OCI-M2 (cell line): ENCODE data around the gene SMYD3.

Experiments
- DNase-seq: peaks from one replicate; lab custom pipeline; 2025; ENCODE audit not compliant: unreplicated experiment; lab: John Stamatoyannopoulos, UW

The SMYD3 gene

DNA sequence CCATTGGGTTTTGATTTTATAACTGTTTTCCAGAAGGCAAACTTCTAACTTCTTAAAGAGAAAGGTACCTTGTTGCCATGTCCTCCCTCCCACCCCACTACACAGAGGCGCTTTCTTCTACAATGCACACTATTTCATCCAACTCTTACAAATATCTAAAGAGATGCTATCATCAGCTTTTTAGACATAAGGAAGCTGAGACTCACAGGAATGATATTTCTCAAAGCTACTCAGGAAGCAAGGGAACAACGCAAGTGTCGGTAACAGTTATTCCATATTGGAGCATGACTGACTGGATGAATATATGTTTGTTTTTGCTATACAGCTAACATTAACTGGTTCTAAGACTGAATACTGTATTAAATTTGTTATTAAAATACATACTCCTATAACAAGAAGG is 318.0 kb downstream of the SMYD3 start:
- no peak for DNase-seq

DNA sequence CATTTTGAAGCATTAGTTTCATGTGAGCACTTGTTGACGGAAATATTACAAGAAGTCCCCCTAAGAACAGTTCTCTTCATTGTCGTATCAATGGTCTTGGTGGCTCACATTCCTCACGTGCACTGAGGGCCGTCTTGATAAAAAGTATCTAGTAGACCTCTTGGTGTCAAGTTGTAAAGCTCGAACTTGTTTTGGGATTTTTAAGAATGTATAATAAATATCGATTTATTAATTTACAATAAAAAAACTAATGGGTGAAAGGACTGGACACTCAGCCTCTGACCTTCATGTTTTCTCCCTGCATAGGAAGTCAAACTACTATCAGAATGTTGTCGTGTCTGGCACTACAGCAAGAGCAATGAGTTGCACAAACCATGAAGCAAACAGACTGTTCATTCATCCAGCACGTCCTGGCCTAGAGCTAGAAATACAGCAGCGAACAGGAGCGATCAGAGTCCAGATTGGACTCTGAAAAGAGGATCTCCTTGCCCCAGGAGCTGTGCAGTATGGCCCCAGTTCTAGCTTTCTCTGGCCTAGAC is 319.2 kb downstream of the SMYD3 start:
- no peak for DNase-seq

- DNase-seq = no peak
These were observed 322.6 kb downstream of the SMYD3 start for GRCh38 chr1:246184503-246184902.

DNA sequence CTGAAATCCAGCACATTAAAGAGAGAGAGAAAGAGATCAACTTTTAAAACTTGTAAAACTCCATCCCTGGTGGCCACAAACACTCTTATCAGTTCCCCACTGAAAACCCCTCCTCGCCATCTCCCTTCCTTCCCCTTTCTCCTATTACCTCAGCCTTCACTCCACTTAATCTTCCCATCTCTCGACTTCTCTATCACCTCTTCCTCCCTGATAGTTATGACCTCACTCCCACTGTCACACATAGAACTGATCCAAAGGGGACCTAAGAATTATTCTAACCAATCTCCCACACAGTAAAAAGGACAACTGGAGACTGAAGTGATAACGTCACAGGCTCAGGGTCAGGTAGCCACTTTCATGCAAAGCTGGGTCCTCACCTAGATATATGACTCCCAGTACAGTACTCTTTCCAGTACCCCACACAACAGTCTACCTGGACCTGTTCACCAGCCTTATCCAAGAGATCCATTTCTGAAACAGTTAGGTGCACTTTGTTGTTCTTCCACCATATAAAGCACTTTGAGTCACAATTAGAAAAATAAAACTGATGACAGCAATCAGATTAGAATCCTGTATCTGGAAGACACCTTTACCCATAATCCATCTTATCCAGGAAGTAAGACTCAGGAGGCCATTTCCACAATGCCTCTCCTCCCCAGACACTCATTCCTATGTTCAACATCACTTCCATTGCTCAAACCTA is 324.8 kb downstream of the SMYD3 start:
- DNase-seq = no peak

- no peak for DNase-seq
These were observed 325.8 kb downstream of the SMYD3 start for GRCh38 chr1:246181241-246181640.

DNA sequence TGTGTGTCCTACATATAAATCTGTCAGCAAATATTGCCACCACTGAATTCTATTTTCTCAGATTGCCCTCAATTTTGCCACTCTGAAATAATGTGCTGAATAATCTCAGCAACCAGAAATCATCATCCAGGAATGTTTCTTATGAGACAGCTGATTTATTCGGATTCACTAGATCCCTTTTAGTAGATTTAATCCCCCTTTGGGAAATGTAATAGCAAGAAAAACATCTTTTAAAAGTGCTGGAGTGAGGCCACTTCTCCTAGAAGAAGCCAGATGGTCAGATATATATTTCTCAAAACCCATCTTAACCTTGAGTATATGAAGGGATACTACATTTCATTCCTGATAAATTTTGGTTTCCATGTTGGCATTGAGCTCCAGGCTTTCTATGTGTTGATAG is 327.7 kb downstream of the SMYD3 start:
- DNase-seq = no peak

GRCh38 chr1:246178717-246179311 is 328.3 kb downstream of the SMYD3 start:
- DNase-seq = no peak

DNA sequence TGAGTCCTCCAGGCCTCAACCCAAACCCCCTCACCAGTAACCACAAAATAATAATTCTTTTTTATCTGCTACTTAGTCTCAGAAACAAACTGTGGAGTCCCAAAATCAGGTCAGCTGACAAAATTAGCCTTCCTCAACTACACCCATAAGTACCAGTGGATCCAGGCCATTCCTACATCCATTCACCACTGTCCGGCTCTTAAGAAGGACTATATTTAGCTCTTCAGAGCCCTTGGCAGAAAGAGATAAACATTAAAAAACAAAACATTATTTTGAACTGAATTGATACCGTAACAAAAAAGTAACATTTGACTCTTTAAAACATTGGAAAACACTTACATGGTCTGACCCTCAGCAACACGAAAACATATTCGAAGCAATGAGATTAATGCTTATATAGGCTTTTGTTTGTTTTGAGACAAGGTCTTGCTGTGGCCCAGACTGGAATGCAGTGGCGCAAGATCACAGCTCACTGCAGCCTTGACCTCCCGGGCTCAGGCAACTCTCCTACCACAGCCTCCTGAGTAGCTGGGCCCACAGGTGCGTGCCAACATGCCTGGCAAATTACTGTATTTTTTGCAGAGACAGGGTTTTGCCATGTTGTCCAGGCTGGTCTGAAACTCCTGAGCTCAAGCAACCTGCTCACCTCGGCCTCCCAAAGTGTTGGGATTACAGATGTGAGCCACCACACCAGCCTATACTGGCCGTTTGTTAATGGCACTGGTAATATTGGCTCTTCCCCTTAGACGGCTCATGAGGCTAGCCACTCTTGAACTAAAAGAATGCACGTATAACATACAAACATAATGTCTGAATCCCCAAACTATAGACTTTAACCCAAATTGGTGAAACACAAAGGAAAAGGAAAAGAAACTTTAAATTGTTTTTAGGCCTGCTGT is 330.7 kb downstream of the SMYD3 start:
- no peak for DNase-seq

GRCh38 chr1:246170574-246171261 is 336.4 kb downstream of the SMYD3 start:
- no peak for DNase-seq

- no peak for DNase-seq
These were observed 337.6 kb downstream of the SMYD3 start for GRCh38 chr1:246169486-246169885.

- DNase-seq = no peak
These were observed 338.1 kb downstream of the SMYD3 start for GRCh38 chr1:246169019-246169418.

GRCh38 chr1:246166841-246167240 is 340.2 kb downstream of the SMYD3 start:
- DNase-seq = no peak

DNA sequence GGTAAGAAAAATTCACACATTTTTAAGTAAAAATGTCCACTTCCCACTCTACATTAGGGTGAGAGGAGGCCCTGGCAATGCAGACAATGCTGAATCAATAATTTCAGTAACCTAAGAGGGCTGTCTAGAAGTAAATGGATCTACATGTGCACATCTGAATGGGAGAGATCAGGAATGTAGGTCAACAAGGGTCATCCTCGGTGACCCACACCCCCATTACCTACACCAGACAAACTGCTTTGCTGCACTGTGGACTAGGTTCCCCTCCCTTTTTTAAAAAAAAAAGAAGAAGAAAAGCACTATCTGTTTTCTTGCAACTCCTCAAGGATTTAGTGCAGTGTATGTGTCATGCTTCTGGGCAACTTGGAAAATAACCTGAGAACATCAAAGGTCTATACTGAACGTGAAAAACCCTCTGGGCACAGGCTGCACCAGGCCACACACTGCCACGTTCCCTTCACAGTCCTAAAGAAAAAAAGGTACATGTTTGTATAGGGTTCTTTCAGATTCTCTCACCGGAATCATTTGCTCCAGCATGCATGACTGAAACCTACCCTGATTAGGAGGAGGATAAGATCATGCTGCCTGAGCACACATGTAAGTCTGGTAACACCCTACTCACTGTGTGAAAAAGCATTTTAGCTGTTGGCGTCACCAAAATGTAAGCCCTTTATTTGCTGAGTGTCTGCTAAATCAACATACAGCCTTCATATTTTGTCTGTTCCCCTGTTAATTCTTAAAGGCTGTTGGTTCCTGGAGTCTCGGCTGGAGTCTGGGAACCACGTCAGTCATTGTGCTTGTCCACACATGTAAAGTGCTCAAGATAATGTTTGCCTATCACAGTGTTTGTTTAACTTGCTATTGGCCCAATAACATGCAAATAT is 341.0 kb downstream of the SMYD3 start:
- no peak for DNase-seq

DNA sequence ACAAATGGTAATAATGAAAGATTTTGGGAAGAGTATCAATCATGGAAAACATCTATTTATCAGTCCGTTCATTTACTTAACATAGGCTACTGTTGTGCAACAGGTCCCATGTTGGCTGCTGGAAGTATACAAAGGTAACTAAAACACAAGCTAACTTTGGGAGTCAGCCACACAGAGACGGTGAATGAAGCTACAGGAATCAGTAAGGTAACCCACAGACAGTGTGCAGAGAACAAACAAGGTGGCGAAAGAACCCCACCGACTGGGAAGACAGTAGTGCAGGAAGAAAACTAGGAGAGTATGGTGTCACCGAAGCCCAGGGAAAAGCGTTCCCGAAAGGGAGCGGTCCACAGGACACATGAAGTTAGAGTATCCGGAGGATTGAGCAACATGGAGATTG is 342.3 kb downstream of the SMYD3 start:
- no peak for DNase-seq

GRCh38 chr1:246162560-246162959 is 344.5 kb downstream of the SMYD3 start:
- DNase-seq = no peak

DNA sequence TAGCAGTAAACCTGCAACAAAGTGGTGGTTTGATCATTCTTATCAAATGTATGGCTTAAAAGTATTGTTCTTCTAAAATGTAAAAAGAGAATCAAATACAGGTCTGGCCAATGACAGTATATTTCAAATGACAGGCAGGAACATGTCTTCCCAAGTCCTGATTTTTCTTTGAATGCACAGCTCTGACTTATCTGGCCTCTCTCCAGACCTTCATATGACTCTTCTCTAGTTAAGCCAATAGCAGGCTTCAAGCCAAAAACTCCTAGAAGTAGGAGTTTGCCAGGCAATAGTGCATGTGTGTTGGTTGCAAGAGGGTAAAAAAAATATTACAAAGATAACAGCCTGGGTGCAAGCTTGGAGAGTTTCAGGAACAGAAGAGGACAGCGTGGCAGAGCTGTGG is 345.5 kb downstream of the SMYD3 start:
- no peak for DNase-seq

DNA sequence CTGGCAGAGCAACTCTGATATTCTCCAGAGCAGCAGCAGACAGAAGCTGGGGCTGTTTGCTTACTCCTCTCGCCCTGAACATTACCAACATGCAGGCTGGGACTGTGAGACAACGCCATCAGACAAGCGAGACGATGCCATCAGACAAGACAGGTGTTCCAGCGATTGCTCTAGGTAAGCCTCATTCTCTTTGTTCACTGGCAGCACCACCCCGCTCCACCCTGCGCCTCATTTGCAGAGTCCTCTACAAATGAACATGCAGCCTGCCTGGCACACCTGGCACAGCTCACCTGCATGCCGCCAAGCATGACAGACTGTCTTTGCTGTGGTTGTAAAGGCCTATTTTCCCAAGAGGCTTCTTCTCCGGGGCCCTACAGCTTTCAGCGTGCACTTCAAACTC is 346.2 kb downstream of the SMYD3 start:
- DNase-seq = no peak

DNA sequence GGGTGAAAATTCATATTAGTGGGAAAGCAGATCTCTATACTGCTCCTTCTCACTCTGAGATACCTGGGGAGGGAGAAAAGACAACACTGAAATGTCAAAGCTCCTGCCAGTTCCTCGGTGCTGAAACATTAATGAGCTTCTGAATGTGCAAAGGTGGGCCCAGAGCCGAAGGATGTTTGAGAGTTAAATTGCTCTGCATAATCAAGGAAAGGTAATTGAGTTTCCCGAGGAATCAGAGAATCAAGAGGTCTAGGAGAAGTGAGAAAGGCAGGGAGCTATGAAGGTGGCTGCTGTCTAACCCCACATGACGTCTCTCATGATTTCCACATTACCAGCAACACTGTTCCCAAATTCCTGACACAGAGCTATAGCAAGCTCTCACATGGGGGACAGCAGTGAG is 346.7 kb downstream of the SMYD3 start:
- DNase-seq = no peak

- no peak for DNase-seq
These were observed 347.5 kb downstream of the SMYD3 start for GRCh38 chr1:246159279-246160227.
